Caco-2 (cell line): ENCODE results near the gene MSRB3. TPM values are rescaled to one million over a fixed set of nuclear protein-coding genes. Genes with fewer than 3 reads are reported as not detected.

Source experiments
- BruUV-seq: library from RNA; stranded (reverse); fragments of 400-500 nt; replicated peaks from 2 replicates; lab custom pipeline; 2021; lab: Mats Ljungman, UMichigan
- CTCF ChIA-PET: fragments of 300-600 bp; sonication (Branson Sonifier 250); formaldehyde crosslinking; loops from one replicate; lab custom pipeline; 2022; ENCODE audit warnings: antibody characterized with exemption; lab: Charles Lee
- POLR2A ChIA-PET: fragments of 300-600 bp; sonication (Branson Sonifier 250); formaldehyde crosslinking; loops from one replicate; lab custom pipeline; 2022; ENCODE audit warnings: antibody characterized with exemption; lab: Charles Lee
- DNase-seq, 2 experiments: peaks; one replicate each; pipeline versions ENCODE4 v3.0.0 to v3.0.0-alpha.2; 2020 to 2022
- H3K27me3 ChIP-seq: replicated peaks from 2 replicates; pipeline ENCODE4 v1.6.0; 2011; ENCODE audit warnings: low read length; ENCODE audit not compliant: control insufficient read depth, insufficient read depth
- H3K36me3 ChIP-seq: 2 replicates; pipeline ENCODE4 v1.5.1; 2011; ENCODE audit warnings: low read length; ENCODE audit not compliant: control insufficient read depth, insufficient read depth
- H3K4me1 ChIP-seq: fragments of 250-450 bp; sonication (Bioruptor Pico); 2 replicates; pipeline ENCODE4 v1.5.1; 2020; ENCODE audit warnings: mild to moderate bottlenecking
- H3K4me3 ChIP-seq: 2 replicates; pipeline ENCODE4 v1.5.1; 2011; ENCODE audit warnings: low read depth, mild to moderate bottlenecking, control low read depth, low read length
- H3K9me3 ChIP-seq: fragments of 250-450 bp; sonication (Bioruptor Pico); 2 replicates; pipeline ENCODE4 v1.5.1; 2020; ENCODE audit warnings: mild to moderate bottlenecking, moderate library complexity
- H3K27ac Mint-ChIP-seq: one replicate; pipeline ENCODE4 v1.8.0; 2022; ENCODE audit warnings: mixed read lengths; ENCODE audit not compliant: unreplicated experiment
- H3K27me3 Mint-ChIP-seq: one replicate; pipeline ENCODE4 v1.8.0; 2022; ENCODE audit warnings: mixed read lengths; ENCODE audit not compliant: insufficient read depth, unreplicated experiment
- H3K36me3 Mint-ChIP-seq: one replicate; pipeline ENCODE4 v1.8.0; 2022; ENCODE audit warnings: mild to moderate bottlenecking, mixed read lengths; ENCODE audit not compliant: insufficient read depth, unreplicated experiment
- H3K4me1 Mint-ChIP-seq: one replicate; pipeline ENCODE4 v1.8.0; 2022; ENCODE audit warnings: low read depth, mixed read lengths; ENCODE audit not compliant: unreplicated experiment
- H3K4me3 Mint-ChIP-seq: one replicate; pipeline ENCODE4 v1.8.0; 2022; ENCODE audit warnings: mild to moderate bottlenecking, moderate library complexity, mixed read lengths; ENCODE audit not compliant: unreplicated experiment
- H3K9me3 Mint-ChIP-seq: one replicate; pipeline ENCODE4 v1.8.0; 2022; ENCODE audit warnings: mixed read lengths; ENCODE audit not compliant: unreplicated experiment
- CTCF ChIP-seq, 2 experiments: fragments of 200-600 bp in 1 of 2; IDR thresholded peaks; 1 replicate in 1 of 2; 2 replicates in 1 of 2; pipeline versions ENCODE4 v1.5.1 to v1.8.0; 2011 to 2022; ENCODE audit warnings: antibody characterized with exemption in 1 of 2, control low read depth in 1 of 2, inconsistent platforms in 1 of 2, low read depth in 1 of 2, low read length in 1 of 2, mild to moderate bottlenecking in 1 of 2, moderate library complexity in 1 of 2; ENCODE audit not compliant: insufficient read depth in 1 of 2, severe bottlenecking in 1 of 2, unreplicated experiment in 1 of 2
- intact Hi-C: fragments of 100-400 bp; cut with micrococcal nuclease; formaldehyde crosslinking; loops from one replicate; pipeline ENCODE4 v1.10.0; 2022; ENCODE audit not compliant: unreplicated experiment
- total RNA-seq: library from RNA; stranded (reverse); gene quantifications from 2 replicates; pipeline ENCODE4 v1.2.3, GENCODE V29; 2022

Gene MSRB3
- total RNA-seq, 1 experiment from 2014 or later: 7.7 TPM

GRCh38 chr12:65326616-65327015 lies 48.1 kb downstream of the MSRB3 start:
- intact Hi-C loops: no loop called here
- H3K36me3 Mint-ChIP-seq: no peaks in the 10 kb centered on the region
- no peak overlapping the region for H3K27ac Mint-ChIP-seq
- no peaks in the 10 kb centered on the region for H3K4me1 Mint-ChIP-seq
- H3K27me3 Mint-ChIP-seq: no peaks in the 10 kb centered on the region
- Histone ChIP-seq H3K36me3 (no peaks in the 10 kb centered on the region), H3K27me3 (no peaks in the 10 kb centered on the region), H3K9me3 (no peaks in the 10 kb centered on the region), H3K4me3 (no peak overlapping the region), H3K4me1 (peaks cover 15% of the 10 kb centered on the region)
- ChIA-PET POLR2A (no interaction called here), CTCF (no interaction called here)
- TF ChIP-seq CTCF (IDR thresholded peaks at IDR 0.05; ENCODE audit: insufficient read depth in 1 of 2, low read depth in 1 of 2, low read length in 1 of 2, severe bottlenecking in 1 of 2, unreplicated experiment in 1 of 2): no peak
- H3K4me3 Mint-ChIP-seq: no peak overlapping the region
- BruUV-seq: no TSS peak
- no peaks in the 10 kb centered on the region for H3K9me3 Mint-ChIP-seq
- no peak for DNase-seq

- no peak overlapping the region for H3K4me3 ChIP-seq
- intact Hi-C loops: no loop called here
- no peaks in the 10 kb centered on the region for H3K36me3 Mint-ChIP-seq
- H3K27me3 ChIP-seq: no peaks in the 10 kb centered on the region
- no peaks in the 10 kb centered on the region for H3K36me3 ChIP-seq
- peaks cover 15% of the 10 kb centered on the region for H3K4me1 ChIP-seq
- H3K4me3 Mint-ChIP-seq: peak overlapping the region; percentile 53
- peak overlapping the region; percentile 55 for H3K27ac Mint-ChIP-seq
- BruUV-seq: no TSS peak
- no peaks in the 10 kb centered on the region for H3K9me3 Mint-ChIP-seq
- no peaks in the 10 kb centered on the region for H3K4me1 Mint-ChIP-seq
- POLR2A ChIA-PET: no interaction called here
- no peaks in the 10 kb centered on the region for H3K9me3 ChIP-seq
- H3K27me3 Mint-ChIP-seq: no peaks in the 10 kb centered on the region
- DNase-seq: peak in 1 of 2 experiments; percentile 2
- CTCF ChIA-PET: interaction anchor here (0.6 to 0.8 kb wide), 2 partner anchors 24 to 183 kb away, joined by 3 read pairs; no protein-coding TSS in a partner anchor
- TF ChIP-seq CTCF (IDR thresholded peaks at IDR 0.05; ENCODE audit: insufficient read depth in 1 of 2, low read depth in 1 of 2, low read length in 1 of 2, severe bottlenecking in 1 of 2, unreplicated experiment in 1 of 2): no peak
Measured at GRCh38 chr12:65327207-65328076, 49.0 kb downstream of the MSRB3 start.

- TF ChIP-seq CTCF (IDR thresholded peaks at IDR 0.05; ENCODE audit: insufficient read depth in 1 of 2, low read depth in 1 of 2, low read length in 1 of 2, severe bottlenecking in 1 of 2, unreplicated experiment in 1 of 2): no peak
- H3K4me3 ChIP-seq: no peak overlapping the region
- DNase-seq: no peak
- H3K9me3 Mint-ChIP-seq: no peaks in the 10 kb centered on the region
- no peaks in the 10 kb centered on the region for H3K27me3 Mint-ChIP-seq
- H3K27ac Mint-ChIP-seq: no peak overlapping the region
- BruUV-seq: no TSS peak
- peaks cover 6% of the 10 kb centered on the region for H3K4me1 Mint-ChIP-seq
- no peaks in the 10 kb centered on the region for H3K36me3 Mint-ChIP-seq
- no peak overlapping the region for H3K4me3 Mint-ChIP-seq
- H3K4me1 ChIP-seq: peaks cover 23% of the 10 kb centered on the region
- no peaks in the 10 kb centered on the region for H3K36me3 ChIP-seq
- no peaks in the 10 kb centered on the region for H3K27me3 ChIP-seq
- POLR2A ChIA-PET: no interaction called here
- intact Hi-C loops: loop anchor here (10.0 kb wide), 1 partner anchor 55 kb away; no protein-coding TSS in a partner anchor
- H3K9me3 ChIP-seq: no peaks in the 10 kb centered on the region
- CTCF ChIA-PET: interaction anchor here (1.2 kb wide), 1 partner anchor 227 kb away, joined by 4 read pairs; no protein-coding TSS in a partner anchor
Measured at GRCh38 chr12:65329721-65330120, 51.2 kb downstream of the MSRB3 start.
